H9 (cell line): ENCODE data around the gene DPP6. TPM values are rescaled to one million over a fixed set of nuclear protein-coding genes. Genes with fewer than 3 reads are reported as not detected.

ENCODE experiments used
- DNase-seq: peaks from one replicate; pipeline ENCODE4 v3.0.0-alpha.2; 2017
- H2AFZ ChIP-seq: one replicate; pipeline ENCODE4 v1.6.1; 2013; ENCODE audit warnings: mild to moderate bottlenecking, low read length, control low read depth, moderate library complexity
- H2AK5ac ChIP-seq: 2 replicates; pipeline ENCODE4 v1.6.1; 2013; ENCODE audit warnings: low read length, control low read depth, mixed read lengths; ENCODE audit not compliant: insufficient read length
- H2BK120ac ChIP-seq: one replicate; pipeline ENCODE4 v1.6.1; 2013; ENCODE audit warnings: low read depth, mild to moderate bottlenecking, low read length, control low read depth, inconsistent platforms; ENCODE audit not compliant: poor library complexity, severe bottlenecking
- H2BK12ac ChIP-seq: 2 replicates; pipeline ENCODE4 v1.6.1; 2013; ENCODE audit warnings: low read length, control low read depth, mixed read lengths, low read depth; ENCODE audit not compliant: insufficient read length
- H2BK15ac ChIP-seq: 2 replicates; pipeline ENCODE4 v1.6.1; 2013; ENCODE audit warnings: low read depth, low read length, control low read depth
- H2BK20ac ChIP-seq: one replicate; pipeline ENCODE4 v1.6.1; 2013; ENCODE audit warnings: low read depth, mild to moderate bottlenecking, low read length, control low read depth, inconsistent platforms; ENCODE audit not compliant: poor library complexity, severe bottlenecking
- H2BK5ac ChIP-seq: 2 replicates; pipeline ENCODE4 v1.6.1; 2013; ENCODE audit warnings: low read length, control low read depth, mixed read lengths; ENCODE audit not compliant: insufficient read length
- H3K14ac ChIP-seq: 2 replicates; pipeline ENCODE4 v1.6.1; 2013; ENCODE audit warnings: low read length, control low read depth; ENCODE audit not compliant: insufficient read depth
- H3K18ac ChIP-seq: 2 replicates; pipeline ENCODE4 v1.6.1; 2013; ENCODE audit warnings: low read depth, mild to moderate bottlenecking, mixed read lengths, low read length, control low read depth; ENCODE audit not compliant: insufficient read length
- H3K23ac ChIP-seq: 2 replicates; pipeline ENCODE4 v1.6.1; 2013; ENCODE audit warnings: low read length, control low read depth, mixed read lengths, low read depth; ENCODE audit not compliant: insufficient read length
- H3K23me2 ChIP-seq: 2 replicates; pipeline ENCODE4 v1.6.1; 2013; ENCODE audit warnings: low read depth, mild to moderate bottlenecking, mixed read lengths, low read length, control low read depth; ENCODE audit not compliant: insufficient read length, poor library complexity, severe bottlenecking
- H3K27ac ChIP-seq: 2 replicates; pipeline ENCODE4 v1.5.1; 2013; ENCODE audit warnings: low read length, control low read depth, mixed read lengths, low read depth; ENCODE audit not compliant: insufficient read length
- H3K27me3 ChIP-seq: 2 replicates; pipeline ENCODE4 v1.6.1; 2013; ENCODE audit warnings: low read length, control low read depth, inconsistent platforms; ENCODE audit not compliant: insufficient read depth
- H3K4ac ChIP-seq: 2 replicates; pipeline ENCODE4 v1.6.1; 2013; ENCODE audit warnings: low read depth, mild to moderate bottlenecking, control low read depth, inconsistent platforms, low read length, moderate library complexity
- H3K4me1 ChIP-seq: 2 replicates; pipeline ENCODE4 v1.6.1; 2013; ENCODE audit warnings: low read length, control low read depth, inconsistent platforms; ENCODE audit not compliant: insufficient read depth
- H3K4me2 ChIP-seq: 2 replicates; pipeline ENCODE4 v1.6.1; 2013; ENCODE audit warnings: low read length, control low read depth, mixed read lengths; ENCODE audit not compliant: insufficient read length, insufficient read depth
- H3K56ac ChIP-seq: 2 replicates; pipeline ENCODE4 v1.6.1; 2013; ENCODE audit warnings: low read depth, mild to moderate bottlenecking, mixed read lengths, low read length, control low read depth; ENCODE audit not compliant: insufficient read length
- H3K79me1 ChIP-seq: 2 replicates; pipeline ENCODE4 v1.6.1; 2013; ENCODE audit warnings: low read depth, mild to moderate bottlenecking, moderate library complexity, low read length, control low read depth, inconsistent platforms; ENCODE audit not compliant: insufficient read depth, poor library complexity, severe bottlenecking
- H3K79me2 ChIP-seq: 2 replicates; pipeline ENCODE4 v1.6.1; 2013; ENCODE audit warnings: low read length, control low read depth, inconsistent platforms; ENCODE audit not compliant: insufficient read depth
- H3K9ac ChIP-seq: 2 replicates; pipeline ENCODE4 v1.6.1; 2013; ENCODE audit warnings: low read length, control low read depth, mixed read lengths; ENCODE audit not compliant: insufficient read length; ENCODE audit errors: extremely low read depth
- H3K9me3 ChIP-seq: one replicate; pipeline ENCODE4 v1.6.1; 2013; ENCODE audit warnings: low read depth, low read length, inconsistent platforms; ENCODE audit not compliant: control insufficient read depth
- H3T11ph ChIP-seq: one replicate; pipeline ENCODE4 v1.6.1; 2013; ENCODE audit warnings: mild to moderate bottlenecking, low read length, control low read depth, inconsistent platforms
- H4K20me1 ChIP-seq: one replicate; pipeline ENCODE4 v1.6.1; 2013; ENCODE audit not compliant: control insufficient read depth, insufficient read length, insufficient read depth
- H4K5ac ChIP-seq: 2 replicates; pipeline ENCODE4 v1.6.1; 2013; ENCODE audit warnings: low read depth, mild to moderate bottlenecking, mixed read lengths, low read length, control low read depth; ENCODE audit not compliant: insufficient read length
- H4K8ac ChIP-seq: replicated peaks from 2 replicates; pipeline ENCODE4 v1.6.1; 2013; ENCODE audit warnings: low read length, control low read depth, mixed read lengths, low read depth; ENCODE audit not compliant: insufficient read length
- H4K91ac ChIP-seq: 2 replicates; pipeline ENCODE4 v1.6.1; 2013; ENCODE audit warnings: low read depth, mild to moderate bottlenecking, moderate library complexity, mixed read lengths, low read length, control low read depth; ENCODE audit not compliant: insufficient read length
- H3K27ac Mint-ChIP-seq, 3 experiments: 2 replicates in 2 of 3; 3 replicates in 1 of 3; pipeline ENCODE4 v1.8.0; 2020 to 2021; ENCODE audit warnings: mixed read lengths in 3 of 3, mild to moderate bottlenecking in 1 of 3, moderate library complexity in 1 of 3
- H3K27me3 Mint-ChIP-seq: 2 replicates; pipeline ENCODE4 v1.8.0; 2021; ENCODE audit warnings: low read depth, mild to moderate bottlenecking, moderate library complexity, mixed read lengths
- H3K36me3 Mint-ChIP-seq, 3 experiments: 2 replicates in 2 of 3; 3 replicates in 1 of 3; pipeline ENCODE4 v1.8.0; 2020 to 2021; ENCODE audit warnings: low read depth in 3 of 3, mixed read lengths in 3 of 3; ENCODE audit not compliant: insufficient read depth in 1 of 3
- H3K4me1 Mint-ChIP-seq, 2 experiments: 2 replicates each; pipeline ENCODE4 v1.8.0; 2020; ENCODE audit warnings: mixed read lengths in 2 of 2
- H3K4me3 Mint-ChIP-seq, 2 experiments: 2 replicates in 1 of 2; 3 replicates in 1 of 2; pipeline ENCODE4 v1.8.0; 2020 to 2021; ENCODE audit warnings: mild to moderate bottlenecking in 2 of 2, mixed read lengths in 2 of 2, moderate library complexity in 1 of 2
- H3K9me3 Mint-ChIP-seq, 2 experiments: 2 replicates in 1 of 2; 3 replicates in 1 of 2; pipeline ENCODE4 v1.8.0; 2020; ENCODE audit warnings: mild to moderate bottlenecking in 2 of 2, mixed read lengths in 2 of 2, moderate library complexity in 1 of 2
- CTCF ChIP-seq: fragments of 200-600 bp; sonication (generic); conservative IDR thresholded peaks from 3 replicates; pipeline ENCODE4 v1.8.0; 2021; ENCODE audit warnings: antibody characterized with exemption, mild to moderate bottlenecking
- WGBS: extraction: QIAGEN DNeasy Blood & Tissue Kit; methylation state at CpG from one replicate; pipeline ENCODE4 v1.1.7; 2013; ENCODE audit warnings: missing lambda C conversion rate, low lambda C conversion rate, mixed read lengths; ENCODE audit not compliant: insufficient read length; ENCODE audit errors: extremely low coverage; 5-methylcytosine and 5-hydroxymethylcytosine counted together
- total RNA-seq: library from RNA; stranded (reverse); gene quantifications from 2 replicates; pipeline ENCODE4 v1.2.1, GENCODE V29; 2021

Gene DPP6
- total RNA-seq, 1 experiment from 2014 or later, result 4.5 TPM

DNA sequence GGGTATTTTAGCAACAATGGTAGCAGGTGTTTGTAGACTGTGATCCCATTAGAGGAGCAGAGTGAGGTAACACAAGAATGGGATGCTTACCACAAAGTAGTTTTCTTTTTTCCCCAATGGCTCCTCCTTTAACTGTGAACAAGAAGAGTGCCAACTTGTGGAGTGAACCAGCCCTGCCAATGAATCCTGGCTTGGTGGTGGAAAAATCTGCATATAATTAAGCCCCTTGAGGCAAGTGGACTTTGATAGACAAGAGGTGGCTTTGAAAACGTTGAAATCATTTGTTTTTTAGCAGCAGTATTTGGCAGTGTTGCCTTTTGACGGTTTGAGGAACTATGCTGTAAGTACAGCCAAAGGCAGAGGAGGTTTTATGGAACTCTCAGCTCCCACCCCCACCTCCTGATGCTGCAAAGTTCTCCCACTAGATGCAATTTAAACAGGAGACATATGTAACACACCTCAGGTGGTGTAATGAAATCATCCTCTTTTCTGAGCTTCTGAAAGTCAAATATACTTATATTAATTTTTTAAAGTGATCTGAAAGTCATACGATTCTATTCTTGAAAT is 295.6 kb downstream of the DPP6 start:
- H3K4me3 Mint-ChIP-seq, result no peak overlapping the region
- Histone ChIP-seq H2BK12ac (no peak overlapping the region), H2AFZ (no peak overlapping the region), H2BK20ac (no peak overlapping the region), H4K20me1 (no peaks in the 10 kb centered on the region), H3K79me2 (no peaks in the 10 kb centered on the region), H3K56ac (no peak overlapping the region), H3K4me1 (no peaks in the 10 kb centered on the region), H3K4ac (no peak overlapping the region), H3K14ac (no peak overlapping the region), H4K8ac (no peak overlapping the region), H4K5ac (no peak overlapping the region), H3K27me3 (no peaks in the 10 kb centered on the region), H2AK5ac (no peak overlapping the region), H3K23me2 (no peaks in the 10 kb centered on the region), H3K4me2 (no peak overlapping the region), H3T11ph (no peak overlapping the region), H2BK120ac (no peak overlapping the region), H3K9me3 (no peaks in the 10 kb centered on the region), H3K27ac (no peak overlapping the region), H3K9ac (no peak overlapping the region), H2BK5ac (no peak overlapping the region), H4K91ac (no peak overlapping the region), H3K18ac (no peak overlapping the region), H3K79me1 (no peaks in the 10 kb centered on the region), H2BK15ac (no peak overlapping the region), H3K23ac (no peak overlapping the region)
- no CpG with 5 or more reads among the region's 3 CpGs for WGBS
- no peaks in the 10 kb centered on the region; a peak in 1 of 7 replicates for H3K36me3 Mint-ChIP-seq
- no peak overlapping the region for H3K27ac Mint-ChIP-seq
- TF ChIP-seq CTCF, result no peak
- no peaks in the 10 kb centered on the region for H3K4me1 Mint-ChIP-seq
- no peaks in the 10 kb centered on the region; the same call in 1 of the 2 replicates for H3K27me3 Mint-ChIP-seq
- no peaks in the 10 kb centered on the region for H3K9me3 Mint-ChIP-seq
- no peak for DNase-seq
